Cardiac muscle cell (in vitro differentiated cells and primary cell): ENCODE data around the gene WDR5B. TPM values are rescaled to one million over a fixed set of nuclear protein-coding genes. Genes with fewer than 3 reads are reported as not detected.

Experiments used
- DNase-seq, 2 donors: peaks; one replicate each; pipeline versions ENCODE4 v3.0.0 to v3.0.0-alpha.2; 2010 to 2017; ENCODE audit warnings: low read depth in 1 of 2, low spot score in 1 of 2
- H3K27ac ChIP-seq: fragments of 200-600 bp; sonication (generic); 2 replicates; pipeline ENCODE4 v1.5.1; 2016
- H3K27me3 ChIP-seq: fragments of 200-600 bp; sonication (generic); 2 replicates; pipeline ENCODE4 v1.6.0; 2016; ENCODE audit warnings: control low read depth
- H3K36me3 ChIP-seq: fragments of 200-600 bp; sonication (generic); 2 replicates; pipeline ENCODE4 v1.5.1; 2016; ENCODE audit warnings: control low read depth
- H3K4me1 ChIP-seq: fragments of 200-600 bp; sonication (generic); 2 replicates; pipeline ENCODE4 v1.8.1; 2017; ENCODE audit warnings: low read depth, mild to moderate bottlenecking, mixed run types
- H3K4me3 ChIP-seq: fragments of 200-600 bp; sonication (generic); 2 replicates; pipeline ENCODE4 v1.5.1; 2016; ENCODE audit warnings: mild to moderate bottlenecking
- H3K9me3 ChIP-seq: fragments of 200-600 bp; sonication (generic); 2 replicates; pipeline ENCODE4 v1.5.1; 2017; ENCODE audit warnings: low read depth, mild to moderate bottlenecking, control low read depth
- polyA plus RNA-seq: library from polyadenylated mRNA; unstranded; fragments of >200 nt; fragmentation: Nextera tagmentation; extraction: Ambion mirVana; gene quantifications from 2 replicates; pipeline ENCODE4 v1.2.1, GENCODE V29; 2016
- total RNA-seq: library from RNA; depleted of rRNA; stranded (reverse); fragments of >200 nt; gene quantifications from 2 replicates; pipeline ENCODE4 v1.2.3, GENCODE V29; 2016
- TF ChIP-seq, protein P1 (sequence below): IDR thresholded peaks from 2 replicates; pipeline ENCODE4 v1.5.1; 2012; ENCODE audit warnings: low read depth, mild to moderate bottlenecking, low read length

WDR5B gene
- total and polyA plus RNA-seq, 2 experiments from 2014 or later, result 3.9 to 4.9 TPM

DNA sequence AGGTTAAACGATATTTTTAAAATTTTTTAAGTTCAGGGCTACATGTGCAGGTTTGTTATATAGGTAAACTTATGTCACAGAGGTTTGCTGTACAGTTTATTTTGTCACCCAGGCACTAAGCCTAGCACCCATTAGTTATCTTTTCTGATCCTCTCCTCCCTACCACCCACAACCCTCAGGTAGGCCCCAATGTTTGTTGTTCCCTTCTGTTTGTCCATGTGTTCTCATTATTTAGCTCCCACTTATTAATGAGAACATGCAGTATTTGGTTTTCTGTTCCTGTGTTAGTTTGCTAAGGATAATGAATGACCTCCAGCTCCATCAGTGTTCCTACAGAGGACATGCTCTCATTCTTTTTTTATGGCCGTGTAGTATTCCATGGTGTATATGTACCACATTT lies 16.9 kb downstream of the WDR5B start:
- DNase-seq, result no peak
- Histone ChIP-seq H3K27ac (no peak overlapping the region), H3K9me3 (no peaks in the 10 kb centered on the region), H3K36me3 (peaks cover 12% of the 10 kb centered on the region), H3K4me1 (no peaks in the 10 kb centered on the region), H3K27me3 (no peaks in the 10 kb centered on the region), H3K4me3 (no peak overlapping the region)
- TF ChIP-seq, protein P1, sequence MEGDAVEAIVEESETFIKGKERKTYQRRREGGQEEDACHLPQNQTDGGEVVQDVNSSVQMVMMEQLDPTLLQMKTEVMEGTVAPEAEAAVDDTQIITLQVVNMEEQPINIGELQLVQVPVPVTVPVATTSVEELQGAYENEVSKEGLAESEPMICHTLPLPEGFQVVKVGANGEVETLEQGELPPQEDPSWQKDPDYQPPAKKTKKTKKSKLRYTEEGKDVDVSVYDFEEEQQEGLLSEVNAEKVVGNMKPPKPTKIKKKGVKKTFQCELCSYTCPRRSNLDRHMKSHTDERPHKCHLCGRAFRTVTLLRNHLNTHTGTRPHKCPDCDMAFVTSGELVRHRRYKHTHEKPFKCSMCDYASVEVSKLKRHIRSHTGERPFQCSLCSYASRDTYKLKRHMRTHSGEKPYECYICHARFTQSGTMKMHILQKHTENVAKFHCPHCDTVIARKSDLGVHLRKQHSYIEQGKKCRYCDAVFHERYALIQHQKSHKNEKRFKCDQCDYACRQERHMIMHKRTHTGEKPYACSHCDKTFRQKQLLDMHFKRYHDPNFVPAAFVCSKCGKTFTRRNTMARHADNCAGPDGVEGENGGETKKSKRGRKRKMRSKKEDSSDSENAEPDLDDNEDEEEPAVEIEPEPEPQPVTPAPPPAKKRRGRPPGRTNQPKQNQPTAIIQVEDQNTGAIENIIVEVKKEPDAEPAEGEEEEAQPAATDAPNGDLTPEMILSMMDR, result no peak

DNA sequence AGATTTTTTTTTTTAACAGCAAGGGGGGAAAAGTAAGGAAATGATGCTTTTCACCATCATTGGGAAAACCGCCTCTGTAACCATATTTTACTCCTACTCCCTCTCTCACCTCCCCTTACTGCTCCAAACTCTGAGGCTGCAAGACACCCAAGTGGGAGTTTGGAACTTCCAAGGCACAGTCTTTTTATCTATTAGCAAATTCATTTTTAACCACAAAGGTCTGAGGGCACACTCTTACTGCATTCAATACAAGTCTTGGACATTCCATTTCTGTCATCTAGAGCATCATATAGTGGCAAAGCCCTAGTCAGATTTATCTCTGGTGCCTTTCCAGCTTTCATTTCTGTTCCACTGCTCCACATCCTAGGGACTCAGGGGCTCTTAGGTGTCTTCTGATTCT lies 18.7 kb downstream of the WDR5B start:
- TF ChIP-seq, protein P1, result no peak
- Histone ChIP-seq H3K9me3 (no peaks in the 10 kb centered on the region), H3K4me3 (no peak overlapping the region), H3K27ac (no peak overlapping the region), H3K4me1 (no peaks in the 10 kb centered on the region), H3K27me3 (no peaks in the 10 kb centered on the region), H3K36me3 (no peaks in the 10 kb centered on the region)
- DNase-seq, result peak in 1 of 2 donors; percentile 57

DNA sequence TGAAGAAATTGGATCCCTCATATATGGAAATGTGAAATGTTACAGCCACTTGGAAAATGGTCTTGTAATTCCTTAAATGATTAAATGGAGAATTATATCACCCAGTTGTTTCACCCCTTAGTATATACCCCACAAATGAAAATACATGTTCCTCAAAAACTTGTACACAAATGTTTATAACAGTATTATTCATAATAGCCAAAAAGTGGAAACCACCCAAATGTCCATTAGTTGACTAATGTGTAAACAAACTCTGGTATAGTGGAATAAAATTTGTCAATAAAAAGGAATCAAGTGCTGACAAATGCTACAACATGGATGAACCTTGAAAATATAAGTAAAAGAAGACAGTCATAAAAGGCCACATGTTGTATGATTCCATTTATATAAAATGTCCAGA lies 19.4 kb downstream of the WDR5B start:
- Histone ChIP-seq H3K4me1 (no peaks in the 10 kb centered on the region), H3K27me3 (no peaks in the 10 kb centered on the region), H3K4me3 (no peak overlapping the region), H3K9me3 (no peaks in the 10 kb centered on the region), H3K36me3 (peaks cover 5% of the 10 kb centered on the region), H3K27ac (no peak overlapping the region)
- no peak for DNase-seq
- TF ChIP-seq, protein P1, result no peak

DNA sequence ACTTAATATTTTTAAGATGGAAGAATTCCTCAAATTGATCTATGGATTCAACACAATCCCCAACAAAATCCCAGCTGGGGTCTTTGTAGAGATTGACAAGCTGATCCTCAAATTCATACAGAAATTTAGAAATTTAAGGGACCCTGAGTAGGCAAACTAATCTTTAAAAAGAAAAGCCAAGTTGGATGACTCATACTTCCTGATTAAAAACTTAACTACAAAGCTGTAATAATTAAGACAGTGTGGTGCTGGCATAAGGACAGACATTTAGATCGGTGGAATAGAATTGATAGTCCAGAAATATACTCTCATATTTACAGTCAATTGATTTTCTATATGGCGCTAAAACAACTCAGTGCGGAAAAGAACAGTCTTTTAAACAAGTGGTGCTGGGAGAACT lies 20.3 kb downstream of the WDR5B start:
- TF ChIP-seq, protein P1, result no peak
- H3K9me3 ChIP-seq, result no peaks in the 10 kb centered on the region

DNA sequence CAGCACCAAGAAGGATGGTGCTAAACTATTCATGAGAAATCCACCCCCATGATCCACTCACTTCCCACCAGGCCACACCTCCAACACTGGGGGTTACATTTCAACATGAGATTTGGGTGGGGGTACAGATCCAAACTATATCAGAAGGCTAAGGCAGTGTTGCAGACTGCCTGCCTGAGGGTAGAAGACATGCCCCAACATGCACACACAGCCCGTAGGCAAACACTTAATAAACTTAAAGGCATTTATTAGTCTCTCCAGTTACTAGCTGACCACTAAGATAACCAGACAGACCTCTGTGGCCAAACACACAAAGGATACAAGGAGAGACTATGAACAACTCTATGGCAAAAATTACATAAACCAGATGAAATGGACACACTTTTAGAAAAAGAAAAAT lies 21.7 kb downstream of the WDR5B start:
- Histone ChIP-seq H3K36me3 (peaks cover 5% of the 10 kb centered on the region), H3K27ac (peak overlapping the region; percentile 76), H3K27me3 (no peaks in the 10 kb centered on the region), H3K4me3 (no peak overlapping the region), H3K9me3 (no peaks in the 10 kb centered on the region), H3K4me1 (no peaks in the 10 kb centered on the region)
- no peak for DNase-seq
- TF ChIP-seq, protein P1, result no peak

More for the DNA sequence above, 20.3 kb downstream of the WDR5B start:
- Histone ChIP-seq H3K4me3 (no peak overlapping the region), H3K27ac (no peak overlapping the region), H3K4me1 (no peaks in the 10 kb centered on the region), H3K36me3 (peaks cover 5% of the 10 kb centered on the region), H3K27me3 (no peaks in the 10 kb centered on the region)
- no peak for DNase-seq
